Neural crest cell (in vitro differentiated cells): Measurements from ENCODE around the gene GPR26. TPM values are rescaled to one million over a fixed set of nuclear protein-coding genes. Genes with fewer than 3 reads are reported as not detected.

Experiments
- DNase-seq: peaks from one replicate; pipeline ENCODE4 v3.0.0; 2021; ENCODE audit warnings: low read depth, mixed read lengths, low spot score
- H3K27ac Mint-ChIP-seq: one replicate; pipeline ENCODE4 v1.8.0; 2021; ENCODE audit warnings: mild to moderate bottlenecking, mixed read lengths; ENCODE audit not compliant: unreplicated experiment
- H3K27me3 Mint-ChIP-seq: 2 replicates; pipeline ENCODE4 v1.8.0; 2021; ENCODE audit warnings: low read depth, mild to moderate bottlenecking, mixed read lengths
- H3K36me3 Mint-ChIP-seq: 2 replicates; pipeline ENCODE4 v1.8.0; 2021; ENCODE audit warnings: low read depth, mild to moderate bottlenecking, mixed read lengths
- H3K4me1 Mint-ChIP-seq: 2 replicates; pipeline ENCODE4 v1.8.0; 2021; ENCODE audit warnings: mixed read lengths
- H3K4me3 Mint-ChIP-seq: one replicate; pipeline ENCODE4 v1.8.0; 2021; ENCODE audit warnings: mild to moderate bottlenecking, mixed read lengths
- H3K9me3 Mint-ChIP-seq: 2 replicates; pipeline ENCODE4 v1.8.0; 2021; ENCODE audit warnings: mixed read lengths
- total RNA-seq: library from RNA; stranded (reverse); gene quantifications from 2 replicates; pipeline ENCODE4 v1.2.1, GENCODE V29; 2021
- TF ChIP-seq, protein P1 (sequence below): fragments of 200-600 bp; sonication (generic); conservative IDR thresholded peaks from 2 replicates; pipeline ENCODE4 v1.5.0; 2021; ENCODE audit warnings: antibody characterized with exemption, mild to moderate bottlenecking

GPR26 gene
- total RNA-seq, 1 donor from 2014 or later: not detected

DNA sequence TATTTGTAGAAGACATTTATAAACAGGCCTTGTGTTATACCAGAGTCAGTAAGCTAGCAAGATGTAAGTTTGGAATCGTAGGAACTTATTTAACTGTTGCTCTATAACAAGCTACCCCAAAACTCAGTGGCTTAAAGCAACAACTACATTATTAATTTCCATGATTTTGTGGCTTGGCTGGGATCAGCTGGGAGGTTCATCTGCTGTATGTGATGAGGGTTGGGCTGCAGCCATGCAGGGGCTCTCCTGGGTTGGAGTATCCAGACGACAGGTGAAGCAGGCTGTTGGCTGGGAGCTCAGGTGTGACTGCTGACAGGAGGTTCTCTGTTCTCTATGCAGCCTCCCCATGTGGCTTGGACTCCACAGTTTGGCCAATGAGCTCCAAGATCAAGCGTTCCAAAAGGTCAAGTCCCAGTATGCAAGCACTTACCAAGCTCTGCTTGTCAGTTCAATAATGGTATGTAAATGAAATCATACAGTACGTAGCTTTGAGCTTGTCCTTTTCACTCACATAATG lies 52.4 kb downstream of the GPR26 start:
- no peak for DNase-seq
- Mint-ChIP-seq H3K27ac (no peak overlapping the region), H3K4me1 (no peaks in the 10 kb centered on the region), H3K4me3 (no peak overlapping the region), H3K27me3 (peaks cover 34% of the 10 kb centered on the region), H3K9me3 (peaks cover 9% of the 10 kb centered on the region), H3K36me3 (no peaks in the 10 kb centered on the region)
- TF ChIP-seq, protein P1, sequence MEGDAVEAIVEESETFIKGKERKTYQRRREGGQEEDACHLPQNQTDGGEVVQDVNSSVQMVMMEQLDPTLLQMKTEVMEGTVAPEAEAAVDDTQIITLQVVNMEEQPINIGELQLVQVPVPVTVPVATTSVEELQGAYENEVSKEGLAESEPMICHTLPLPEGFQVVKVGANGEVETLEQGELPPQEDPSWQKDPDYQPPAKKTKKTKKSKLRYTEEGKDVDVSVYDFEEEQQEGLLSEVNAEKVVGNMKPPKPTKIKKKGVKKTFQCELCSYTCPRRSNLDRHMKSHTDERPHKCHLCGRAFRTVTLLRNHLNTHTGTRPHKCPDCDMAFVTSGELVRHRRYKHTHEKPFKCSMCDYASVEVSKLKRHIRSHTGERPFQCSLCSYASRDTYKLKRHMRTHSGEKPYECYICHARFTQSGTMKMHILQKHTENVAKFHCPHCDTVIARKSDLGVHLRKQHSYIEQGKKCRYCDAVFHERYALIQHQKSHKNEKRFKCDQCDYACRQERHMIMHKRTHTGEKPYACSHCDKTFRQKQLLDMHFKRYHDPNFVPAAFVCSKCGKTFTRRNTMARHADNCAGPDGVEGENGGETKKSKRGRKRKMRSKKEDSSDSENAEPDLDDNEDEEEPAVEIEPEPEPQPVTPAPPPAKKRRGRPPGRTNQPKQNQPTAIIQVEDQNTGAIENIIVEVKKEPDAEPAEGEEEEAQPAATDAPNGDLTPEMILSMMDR: no peak

DNA sequence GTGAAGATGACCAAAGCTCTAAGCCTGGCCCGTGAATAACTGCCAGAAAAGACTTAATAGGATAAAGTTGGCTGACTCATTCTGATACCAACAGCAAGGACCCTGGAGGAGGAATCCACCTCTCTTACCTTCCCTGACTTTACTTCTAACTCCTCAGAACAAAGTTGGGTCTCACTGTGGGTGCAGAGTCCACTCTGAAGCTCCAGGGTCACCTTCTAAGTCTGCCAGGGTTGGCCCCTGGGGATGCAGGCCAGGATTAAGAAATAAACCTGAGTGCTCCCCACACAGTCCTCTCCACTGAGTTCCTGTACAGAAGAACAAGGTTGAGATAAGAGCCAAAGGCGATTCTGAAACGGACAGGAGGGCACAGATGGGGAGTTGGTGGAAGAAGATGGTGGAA lies 54.4 kb downstream of the GPR26 start:
- no peak for DNase-seq
- no peak overlapping the region for H3K4me3 Mint-ChIP-seq
- H3K9me3 Mint-ChIP-seq: peaks cover 3% of the 10 kb centered on the region
- no peaks in the 10 kb centered on the region for H3K4me1 Mint-ChIP-seq
- H3K27ac Mint-ChIP-seq: no peak overlapping the region
- H3K27me3 Mint-ChIP-seq: peaks cover 29% of the 10 kb centered on the region
- no peaks in the 10 kb centered on the region for H3K36me3 Mint-ChIP-seq
- TF ChIP-seq, protein P1: no peak

DNA sequence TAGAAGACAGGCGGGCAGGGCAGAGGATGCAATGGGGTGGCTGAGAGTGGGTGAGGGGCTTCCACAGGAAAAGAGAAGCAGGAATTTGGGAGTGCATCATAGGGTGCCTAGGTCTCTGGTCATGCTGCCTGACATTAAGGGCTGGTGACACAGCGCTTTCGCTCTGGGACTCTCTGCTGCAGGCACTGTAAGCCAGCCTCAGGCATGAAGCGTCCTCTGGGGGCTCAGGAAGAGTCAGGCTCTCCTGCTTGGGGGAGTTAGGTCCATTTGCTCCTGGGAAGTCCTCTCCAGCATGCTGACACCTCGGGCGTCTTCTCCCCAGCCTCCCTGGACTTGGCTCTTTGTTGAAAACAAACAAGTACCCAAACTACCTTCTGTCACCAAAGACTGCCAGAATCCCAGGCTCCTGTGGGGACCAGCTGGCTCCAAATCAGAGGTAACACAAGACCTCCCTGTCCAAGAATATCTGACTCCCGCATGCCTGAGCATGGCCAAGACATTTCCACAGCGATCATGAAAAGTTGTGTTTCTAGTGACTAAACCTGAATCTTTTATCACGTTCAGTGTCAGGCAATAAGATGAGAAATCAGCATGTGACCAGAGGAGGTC lies 55.4 kb downstream of the GPR26 start:
- Mint-ChIP-seq H3K27me3 (peaks cover 21% of the 10 kb centered on the region), H3K36me3 (no peaks in the 10 kb centered on the region), H3K27ac (no peak overlapping the region), H3K4me1 (no peaks in the 10 kb centered on the region), H3K9me3 (peaks cover 3% of the 10 kb centered on the region), H3K4me3 (no peak overlapping the region)
- TF ChIP-seq, protein P1: no peak
- DNase-seq: no peak

DNA sequence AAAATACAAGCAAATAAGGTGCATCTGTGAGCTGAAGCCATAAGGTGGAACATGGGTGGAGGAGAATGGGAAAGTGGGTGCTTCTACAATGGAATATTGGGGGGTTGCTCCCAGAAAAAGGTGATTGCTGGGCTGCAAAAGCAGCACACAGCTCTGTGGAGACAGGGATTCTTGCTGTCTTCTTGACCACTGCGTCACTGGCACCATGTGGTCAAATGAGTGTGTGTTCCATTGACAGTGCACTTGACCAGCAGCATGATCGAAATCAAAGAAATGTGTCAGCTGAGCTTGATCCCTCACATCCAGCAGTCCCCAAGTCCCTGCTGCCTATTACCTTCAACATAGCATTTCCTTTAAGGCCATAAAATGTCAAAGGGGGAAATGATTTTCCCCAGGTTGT lies 56.2 kb downstream of the GPR26 start:
- no peak for DNase-seq
- no peaks in the 10 kb centered on the region for H3K36me3 Mint-ChIP-seq
- no peak overlapping the region for H3K27ac Mint-ChIP-seq
- no peak overlapping the region for H3K4me3 Mint-ChIP-seq
- H3K4me1 Mint-ChIP-seq: no peaks in the 10 kb centered on the region
- TF ChIP-seq, protein P1: no peak
- H3K27me3 Mint-ChIP-seq: peaks cover 22% of the 10 kb centered on the region
- peaks cover 3% of the 10 kb centered on the region for H3K9me3 Mint-ChIP-seq

DNA sequence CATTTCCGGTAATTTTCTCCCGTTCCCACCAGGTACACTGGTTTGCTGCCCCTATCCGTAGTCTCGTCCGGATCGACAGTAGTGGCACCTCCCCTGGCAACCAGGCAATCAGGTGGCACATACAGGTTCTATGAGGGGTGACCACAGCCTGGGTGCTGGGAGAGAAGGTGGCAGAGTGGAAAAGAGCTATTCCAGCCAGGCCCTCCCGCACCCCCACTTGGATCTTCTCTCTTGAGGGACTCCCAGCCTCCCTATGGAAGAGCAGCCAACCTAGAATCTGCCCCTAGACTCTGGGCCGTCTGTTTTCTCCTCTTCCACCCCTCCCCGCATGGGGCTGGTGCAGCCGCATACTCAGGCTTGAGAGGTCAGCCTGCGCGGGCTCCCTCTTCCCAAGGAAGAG lies 58.6 kb downstream of the GPR26 start:
- TF ChIP-seq, protein P1: no peak
- no peaks in the 10 kb centered on the region for H3K36me3 Mint-ChIP-seq
- no peaks in the 10 kb centered on the region for H3K9me3 Mint-ChIP-seq
- no peak overlapping the region for H3K27ac Mint-ChIP-seq
- no peak for DNase-seq
- peaks cover 9% of the 10 kb centered on the region for H3K4me1 Mint-ChIP-seq
- H3K27me3 Mint-ChIP-seq: peaks cover 22% of the 10 kb centered on the region
- no peak overlapping the region for H3K4me3 Mint-ChIP-seq
